ENCODE data around the gene RC3H1.

DNA sequence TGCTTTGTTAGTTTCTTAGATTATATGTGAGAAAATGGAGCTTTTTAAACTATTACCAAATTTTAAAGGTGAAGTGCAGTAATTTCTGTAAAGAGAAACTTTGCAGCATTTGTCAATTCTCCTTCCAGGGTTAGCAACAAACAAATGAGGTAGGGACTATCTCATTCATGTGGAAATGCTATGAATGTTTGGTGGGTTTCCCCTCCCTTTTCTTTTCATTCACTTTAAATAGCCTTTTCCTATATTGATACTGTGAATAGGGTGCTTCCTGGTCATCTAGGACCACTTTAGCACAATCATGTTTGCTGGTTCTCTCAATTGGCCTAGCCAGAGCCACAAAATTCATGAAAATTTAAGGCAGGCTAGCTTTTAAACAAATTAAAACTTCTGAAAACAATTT is 133.4 kb downstream of the RC3H1 start:
- TF ChIP-seq POLR2A (IDR thresholded peaks at IDR 0.05; ENCODE audit: low read depth, low read length) (no peak), HCFC1 (IDR thresholded peaks at IDR 0.05; ENCODE audit: low read length) (no peak), JUND (IDR thresholded peaks at IDR 0.05; ENCODE audit: low read depth, low read length) (no peak)
- TF ChIP-seq, protein P1, sequence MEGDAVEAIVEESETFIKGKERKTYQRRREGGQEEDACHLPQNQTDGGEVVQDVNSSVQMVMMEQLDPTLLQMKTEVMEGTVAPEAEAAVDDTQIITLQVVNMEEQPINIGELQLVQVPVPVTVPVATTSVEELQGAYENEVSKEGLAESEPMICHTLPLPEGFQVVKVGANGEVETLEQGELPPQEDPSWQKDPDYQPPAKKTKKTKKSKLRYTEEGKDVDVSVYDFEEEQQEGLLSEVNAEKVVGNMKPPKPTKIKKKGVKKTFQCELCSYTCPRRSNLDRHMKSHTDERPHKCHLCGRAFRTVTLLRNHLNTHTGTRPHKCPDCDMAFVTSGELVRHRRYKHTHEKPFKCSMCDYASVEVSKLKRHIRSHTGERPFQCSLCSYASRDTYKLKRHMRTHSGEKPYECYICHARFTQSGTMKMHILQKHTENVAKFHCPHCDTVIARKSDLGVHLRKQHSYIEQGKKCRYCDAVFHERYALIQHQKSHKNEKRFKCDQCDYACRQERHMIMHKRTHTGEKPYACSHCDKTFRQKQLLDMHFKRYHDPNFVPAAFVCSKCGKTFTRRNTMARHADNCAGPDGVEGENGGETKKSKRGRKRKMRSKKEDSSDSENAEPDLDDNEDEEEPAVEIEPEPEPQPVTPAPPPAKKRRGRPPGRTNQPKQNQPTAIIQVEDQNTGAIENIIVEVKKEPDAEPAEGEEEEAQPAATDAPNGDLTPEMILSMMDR (IDR thresholded peaks at IDR 0.05 in 2 of 3, conservative IDR thresholded peaks at IDR 0.05 in 1 of 3; ENCODE audit: control insufficient read depth in 2 of 3, extremely low read depth in 1 of 3, insufficient read depth in 1 of 3, low read depth in 3 of 3, low read length in 3 of 3), result no peak
